Transverse colon (tissue), 4 donors: ENCODE measurements around the gene IQGAP1.

ENCODE experiments used
- CTCF ChIP-seq, 5 experiments: fragments of 200-600 bp in 3 of 5; fragments of 450-650 bp in 2 of 5; sonication (generic) in 3 of 5; IDR thresholded peaks; 1 replicate in 2 of 5; 2 replicates in 3 of 5; pipeline ENCODE4 v1.5.1; 2016 to 2017; ENCODE audit warnings: antibody characterized with exemption in 5 of 5, inconsistent platforms in 3 of 5, mild to moderate bottlenecking in 2 of 5, moderate library complexity in 1 of 5
- EP300 ChIP-seq: sonication (generic); formaldehyde crosslinking; IDR thresholded peaks from one replicate; pipeline ENCODE4 v1.6.1; 2017; ENCODE audit warnings: antibody characterized with exemption, low read depth
- POLR2A ChIP-seq: fragments of 450-650 bp; IDR thresholded peaks from one replicate; pipeline ENCODE4 v1.6.1; 2016; ENCODE audit warnings: antibody characterized with exemption, mild to moderate bottlenecking, moderate library complexity
- POLR2AphosphoS5 ChIP-seq, 3 donors: sonication (generic); formaldehyde crosslinking; IDR thresholded peaks; one replicate each; pipeline ENCODE4 v1.6.1; 2016; ENCODE audit warnings: antibody characterized with exemption in 3 of 3

- TF ChIP-seq CTCF (IDR thresholded peaks at IDR 0.05): no peak
- no peak for TF ChIP-seq POLR2A
- no peak for TF ChIP-seq POLR2AphosphoS5 (IDR thresholded peaks at IDR 0.05)
- TF ChIP-seq EP300: no peak
These were observed 53.0 kb downstream of the IQGAP1 start for GRCh38 chr15:90441027-90441426.
